GM12878 (cell line): ENCODE data around the gene HSPB6. TPM values are rescaled to one million over a fixed set of nuclear protein-coding genes. Genes with fewer than 3 reads are reported as not detected.

ENCODE experiments used
- ATAC-seq: fragments of 200-7000 bp; cut with Tn5 transposase; 3 replicates; pipeline ENCODE4 v1.9.1; 2020; ENCODE audit warnings: mild to moderate bottlenecking, moderate library complexity
- BruUV-seq: library from RNA; stranded (reverse); fragments of 400-500 nt; replicated peaks from 2 replicates; lab custom pipeline; 2021; lab: Mats Ljungman, UMichigan
- CTCF ChIA-PET: fragments of 300-600 bp; sonication (Branson Sonifier 250); formaldehyde crosslinking; extraction: SDS; loops from one replicate; lab custom pipeline; 2021; ENCODE audit warnings: inconsistent platforms; lab: Yijun Ruan, JAX
- POLR2A ChIA-PET: fragments of 350-600 bp; formaldehyde crosslinking; extraction: SDS; loops from one replicate; lab custom pipeline; 2021; ENCODE audit warnings: inconsistent platforms; lab: Charles Lee
- RAD21 ChIA-PET: fragments of 300-600 bp; sonication (Branson Sonifier 250); formaldehyde crosslinking; loops from one replicate; lab custom pipeline; 2023; ENCODE audit warnings: antibody characterized with exemption; ENCODE audit not compliant: unreplicated experiment; lab: Charles Lee
- SMC1A ChIA-PET: fragments of 300-600 bp; sonication (Branson Sonifier 250); formaldehyde crosslinking; loops from one replicate; lab custom pipeline; 2023; ENCODE audit not compliant: unreplicated experiment, uncharacterized antibody; lab: Charles Lee
- DNase-seq: peaks from one replicate; pipeline ENCODE4 v3.0.0-alpha.2; 2011; ENCODE audit warnings: low read depth, low spot score
- FAIRE-seq: peaks from 3 replicates; lab custom pipeline; 2011; peaks lifted over from hg19 to GRCh38; lab: Jason Lieb, UNC
- H2AFZ ChIP-seq: 2 replicates; pipeline ENCODE4 v1.6.0; 2011; ENCODE audit warnings: low read depth, low read length, control low read depth; ENCODE audit not compliant: control insufficient read depth
- H3K27ac ChIP-seq: 2 replicates; pipeline ENCODE4 v1.5.1; 2011; ENCODE audit warnings: control low read depth; ENCODE audit not compliant: control insufficient read depth, insufficient read depth
- H3K27me3 ChIP-seq, 2 experiments: replicated peaks in 1 of 2; 2 replicates each; pipeline versions ENCODE4 v1.6.0 to v1.6.1; 2011; ENCODE audit warnings: low read length in 1 of 2; ENCODE audit not compliant: control insufficient read depth in 2 of 2, insufficient read depth in 2 of 2
- H3K36me3 ChIP-seq, 2 experiments: 2 replicates each; pipeline ENCODE4 v1.5.1; 2011; ENCODE audit warnings: low read length in 1 of 2; ENCODE audit not compliant: control insufficient read depth in 2 of 2, insufficient read depth in 2 of 2
- H3K4me1 ChIP-seq: 2 replicates; pipeline ENCODE4 v1.6.1; 2011; ENCODE audit warnings: mild to moderate bottlenecking, low read length, moderate library complexity, mixed read lengths; ENCODE audit not compliant: control insufficient read depth, insufficient read depth
- H3K4me2 ChIP-seq: 2 replicates; pipeline ENCODE4 v1.6.0; 2011; ENCODE audit warnings: control low read depth; ENCODE audit not compliant: control insufficient read depth, insufficient read depth
- H3K4me3 ChIP-seq: fragments of 200-600 bp; sonication (generic); 2 replicates; pipeline ENCODE4 v1.5.1; 2016
- H3K79me2 ChIP-seq: 2 replicates; pipeline ENCODE4 v1.6.0; 2011; ENCODE audit warnings: low read length; ENCODE audit not compliant: control insufficient read depth, insufficient read depth
- H3K9ac ChIP-seq: 2 replicates; pipeline ENCODE4 v1.8.0; 2011; ENCODE audit warnings: low read length, control low read depth, mixed read lengths; ENCODE audit not compliant: control insufficient read depth, insufficient read depth
- H3K9me3 ChIP-seq: replicated peaks from 3 replicates; pipeline ENCODE4 v1.5.1; 2011; ENCODE audit warnings: mild to moderate bottlenecking, low read length; ENCODE audit not compliant: control insufficient read depth, insufficient read depth
- H4K20me1 ChIP-seq: 2 replicates; pipeline ENCODE4 v1.6.0; 2011; ENCODE audit not compliant: control insufficient read depth, insufficient read depth
- FOXK2 ChIP-seq: fragments of 450-650 bp; IDR thresholded peaks from 2 replicates; pipeline ENCODE4 v1.6.1; 2017; ENCODE audit warnings: mild to moderate bottlenecking, moderate library complexity
- IKZF1 ChIP-seq: fragments of 450-650 bp; conservative IDR thresholded peaks from 2 replicates; pipeline ENCODE4 v1.6.1; 2017; ENCODE audit warnings: antibody characterized with exemption, mild to moderate bottlenecking
- NFYB ChIP-seq: IDR thresholded peaks from 2 replicates; pipeline ENCODE4 v1.6.1; 2011; ENCODE audit warnings: low read depth, mild to moderate bottlenecking, low read length, improper control_type of control experiment, moderate library complexity; ENCODE audit not compliant: insufficient read depth
- POLR2A ChIP-seq: IDR thresholded peaks from 2 replicates; pipeline ENCODE4 v1.6.1; 2011; ENCODE audit warnings: low read depth, mild to moderate bottlenecking, low read length
- SIN3A ChIP-seq: IDR thresholded peaks from 2 replicates; pipeline ENCODE4 v1.6.1; 2012; ENCODE audit warnings: low read depth, low read length, improper control_type of control experiment
- SUPT20H ChIP-seq: IDR thresholded peaks from 2 replicates; pipeline ENCODE4 v1.6.1; 2011; ENCODE audit warnings: low read depth, mild to moderate bottlenecking, low read length, moderate library complexity, borderline replicate concordance; ENCODE audit not compliant: control insufficient read depth
- TCF3 ChIP-seq: IDR thresholded peaks from 2 replicates; pipeline ENCODE4 v1.6.1; 2012; ENCODE audit warnings: low read depth, mild to moderate bottlenecking, low read length, borderline replicate concordance; ENCODE audit not compliant: insufficient read depth
- ZSCAN29 ChIP-seq: fragments of 450-650 bp; IDR thresholded peaks from 2 replicates; pipeline ENCODE4 v1.6.1; 2017; ENCODE audit warnings: mild to moderate bottlenecking, moderate library complexity
- WGBS: methylation state at CpG from one replicate; pipeline ENCODE4 v1.1.6; 2016; ENCODE audit warnings: low lambda C conversion rate; ENCODE audit not compliant: insufficient replicate concordance, insufficient coverage; ENCODE audit errors: missing lambda C conversion rate; 5-methylcytosine and 5-hydroxymethylcytosine counted together
- in situ Hi-C: fragments of 300-500 bp; cut with MboI; formaldehyde crosslinking; loops from 9 replicates; pipeline ENCODE4 v1.14.3; 2018; ENCODE audit warnings: mixed read lengths
- intact Hi-C: fragments of 100-400 bp; cut with micrococcal nuclease; formaldehyde crosslinking; loops from one replicate; pipeline ENCODE4 v1.14.2; 2022; ENCODE audit not compliant: unreplicated experiment
- polyA plus RNA-seq, 11 experiments: library from polyadenylated mRNA; depleted of rRNA in 4 of 11; unstranded in 6 of 11; stranded (reverse) in 5 of 11; fragments of >200 nt; fragmentation: Nextera tagmentation in 4 of 11; fragmentation: Illumina TruSeq in 1 of 11; extraction: Ambion mirVana in 4 of 11; extraction: Trizol in 1 of 11; gene quantifications; 1 replicate in 1 of 11; 2 replicates in 10 of 11; pipeline versions ENCODE4 v1.2.1 to v1.2.3, GENCODE V29; 2011 to 2016; ENCODE audit warnings: inconsistent platforms in 2 of 11, missing spikeins in 2 of 11, low read depth in 1 of 11
- total RNA-seq, 4 experiments: library from RNA; depleted of rRNA in 3 of 4; stranded (reverse); fragments of >200 nt in 3 of 4; fragmentation: Illumina TruSeq in 1 of 4; extraction: Trizol in 1 of 4; gene quantifications; 2 replicates each; pipeline versions ENCODE4 v1.2.1 to v1.2.3, GENCODE V29; 2013 to 2021

Gene HSPB6
- total and polyA plus RNA-seq, 10 of the 15 experiments (the other 5 are each of a cell fraction or from before 2014, with no cell fraction given) = 0.09 to 1.6 (median 0.36) TPM; not detected in 4

GRCh38 chr19:35727956-35728706 lies 28.7 kb downstream of the HSPB6 start:
- SMC1A ChIA-PET = no interaction called here
- no TSS peak for BruUV-seq
- CTCF ChIA-PET = interaction anchor here (1.5 kb wide), 1 partner anchor 12 kb away, joined by 3 read pairs; no protein-coding TSS in a partner anchor

GRCh38 chr19:35727053-35727955 lies 29.5 kb downstream of the HSPB6 start:
- Histone ChIP-seq H2AFZ (no peak overlapping the region), H3K9ac (no peak overlapping the region), H3K36me3 (peaks cover 34 to 52% of the 10 kb centered on the region in 2 experiments), H3K9me3 (no peaks in the 10 kb centered on the region), H3K27ac (no peak overlapping the region), H3K4me2 (no peak overlapping the region), H3K4me1 (no peaks in the 10 kb centered on the region), H3K4me3 (no peak overlapping the region), H4K20me1 (no peaks in the 10 kb centered on the region; the same call in 1 of the 2 replicates), H3K27me3 (no peaks in the 10 kb centered on the region)
- no peak for FAIRE-seq
- no peak for DNase-seq
- ATAC-seq = no peak
- 97% methylated on average over 24 of the region's 25 CpGs for WGBS
- in situ Hi-C loops = no loop called here
- CTCF ChIA-PET = interaction anchor here (1.5 kb wide), 1 partner anchor 13 kb away, joined by 3 read pairs; no protein-coding TSS in a partner anchor
- no TSS peak for BruUV-seq
- SMC1A ChIA-PET = no interaction called here
- intact Hi-C loops = no loop called here
- POLR2A ChIA-PET = interaction anchor here (0.6 to 1.0 kb wide), 3 partner anchors 9 to 21 kb away, joined by 3 to 5 read pairs (median 4); no protein-coding TSS in a partner anchor
- TF ChIP-seq IKZF1 (no peak), SUPT20H (no peak), FOXK2 (no peak)
- TF ChIP-seq, all 136 proteins: peak for 0
- RAD21 ChIA-PET = no interaction called here
- H3K79me2 ChIP-seq = no peaks in the 10 kb centered on the region

More at GRCh38 chr19:35727956-35728706, 28.7 kb downstream of the HSPB6 start:
- WGBS = 98% methylated on average over 19 of the region's 19 CpGs
- in situ Hi-C loops (no loop called here), intact Hi-C loops (no loop called here)
- Histone ChIP-seq H2AFZ (no peak overlapping the region), H3K36me3 (peaks cover 33 to 53% of the 10 kb centered on the region in 2 experiments), H4K20me1 (no peaks in the 10 kb centered on the region; the same call in 1 of the 2 replicates), H3K79me2 (no peaks in the 10 kb centered on the region), H3K4me3 (no peak overlapping the region), H3K9ac (no peak overlapping the region), H3K4me2 (no peak overlapping the region), H3K9me3 (no peaks in the 10 kb centered on the region), H3K27me3 (no peaks in the 10 kb centered on the region), H3K27ac (no peak overlapping the region), H3K4me1 (no peaks in the 10 kb centered on the region)
- POLR2A ChIA-PET = interaction anchor here (0.9 to 1.0 kb wide), 2 partner anchors 10 to 12 kb away, joined by 3 to 4 read pairs; no protein-coding TSS in a partner anchor
- no peak for ATAC-seq
- no peak for DNase-seq
- RAD21 ChIA-PET = no interaction called here
- FAIRE-seq = no peak
- TF ChIP-seq SIN3A = no peak
- no peak for TF ChIP-seq ZSCAN29
- no peak for TF ChIP-seq TCF3
- TF ChIP-seq POLR2A = peak; percentile 22; the same call in 1 of the 2 replicates
- TF ChIP-seq NFYB = no peak
